PC-3 (cell line): ENCODE results near the gene MAPK6. TPM values are rescaled to one million over a fixed set of nuclear protein-coding genes. Genes with fewer than 3 reads are reported as not detected.

Source experiments
- ATAC-seq: fragments of 200-7000 bp; cut with Tn5 transposase; 2 replicates; pipeline ENCODE4 v1.9.1; 2020; ENCODE audit warnings: mild to moderate bottlenecking, moderate library complexity
- BruUV-seq: library from RNA; stranded (reverse); fragments of 400-500 nt; replicated peaks from 2 replicates; lab custom pipeline; 2021; lab: Mats Ljungman, UMichigan
- CTCF ChIA-PET: fragments of 300-600 bp; sonication (Branson Sonifier 250); formaldehyde crosslinking; loops from one replicate; lab custom pipeline; 2022; ENCODE audit warnings: antibody characterized with exemption; lab: Charles Lee
- POLR2A ChIA-PET: fragments of 300-600 bp; sonication (Branson Sonifier 250); formaldehyde crosslinking; loops from one replicate; lab custom pipeline; 2022; ENCODE audit warnings: antibody characterized with exemption; ENCODE audit not compliant: unreplicated experiment; lab: Charles Lee
- DNase-seq: peaks from one replicate; pipeline ENCODE4 v3.0.0-alpha.2; 2015
- H2AFZ ChIP-seq: fragments of 300-600 bp; sonication (generic); 2 replicates; pipeline ENCODE4 v1.6.0; 2016; ENCODE audit warnings: antibody characterized with exemption, low read length
- H3F3A ChIP-seq: fragments of 300-600 bp; sonication (generic); one replicate; pipeline ENCODE4 v1.6.0; 2017; ENCODE audit warnings: antibody characterized with exemption, low read length, control low read depth, mild to moderate bottlenecking; ENCODE audit not compliant: unreplicated experiment
- H3K27ac ChIP-seq: fragments of 300-600 bp; sonication (generic); 2 replicates; pipeline ENCODE4 v1.5.1; 2016; ENCODE audit warnings: mild to moderate bottlenecking, low read length
- H3K27me3 ChIP-seq: fragments of 300-600 bp; sonication (generic); 2 replicates; pipeline ENCODE4 v1.6.1; 2016; ENCODE audit warnings: low read length, mixed read lengths
- H3K36me3 ChIP-seq: fragments of 300-600 bp; sonication (generic); 2 replicates; pipeline ENCODE4 v1.6.1; 2016; ENCODE audit warnings: low read depth, mixed run types, low read length, mixed read lengths
- H3K4me1 ChIP-seq: fragments of 300-600 bp; sonication (generic); 2 replicates; pipeline ENCODE4 v1.5.1; 2016; ENCODE audit warnings: low read length; ENCODE audit not compliant: insufficient read depth
- H3K4me2 ChIP-seq: fragments of 300-600 bp; sonication (generic); 2 replicates; pipeline ENCODE4 v1.6.0; 2016; ENCODE audit warnings: low read length
- H3K4me3 ChIP-seq: fragments of 300-600 bp; sonication (generic); 2 replicates; pipeline ENCODE4 v1.5.1; 2016; ENCODE audit warnings: mild to moderate bottlenecking, low read length, mixed read lengths
- H3K79me2 ChIP-seq: fragments of 300-600 bp; sonication (generic); 2 replicates; pipeline ENCODE4 v1.6.1; 2017; ENCODE audit warnings: low read length, mixed read lengths
- H3K9ac ChIP-seq: fragments of 300-600 bp; sonication (generic); 2 replicates; pipeline ENCODE4 v1.6.0; 2016; ENCODE audit warnings: mild to moderate bottlenecking, low read length
- H3K9me2 ChIP-seq: fragments of 300-600 bp; sonication (generic); replicated peaks from 2 replicates; pipeline ENCODE4 v1.6.1; 2016; ENCODE audit warnings: mixed run types, low read length, mixed read lengths
- H3K9me3 ChIP-seq: fragments of 300-600 bp; sonication (generic); 2 replicates; pipeline ENCODE4 v1.6.1; 2016; ENCODE audit warnings: low read length, mixed read lengths
- H4K20me1 ChIP-seq: fragments of 300-600 bp; sonication (generic); 2 replicates; pipeline ENCODE4 v1.6.1; 2016; ENCODE audit warnings: low read length, mixed read lengths
- CTCF ChIP-seq: fragments of 300-600 bp; sonication (generic); conservative IDR thresholded peaks from 2 replicates; pipeline ENCODE4 v1.5.1; 2017; ENCODE audit warnings: antibody characterized with exemption, low read depth, mild to moderate bottlenecking, low read length
- EZH2 ChIP-seq: fragments of 300-600 bp; sonication (generic); IDR thresholded peaks from one replicate; pipeline ENCODE4 v1.6.1; 2017; ENCODE audit warnings: antibody characterized with exemption, mild to moderate bottlenecking, low read length; ENCODE audit not compliant: unreplicated experiment
- EZH2phosphoT487 ChIP-seq: fragments of 300-600 bp; sonication (generic); IDR thresholded peaks from 2 replicates; pipeline ENCODE4 v1.6.1; 2018; ENCODE audit warnings: mild to moderate bottlenecking, antibody characterized with exemption, low read length, borderline replicate concordance
- intact Hi-C: fragments of 100-400 bp; cut with micrococcal nuclease; formaldehyde crosslinking; loops from 2 replicates; pipeline ENCODE4 v1.9.0; 2023
- total RNA-seq: library from RNA; depleted of rRNA; stranded (reverse); fragments of >200 nt; gene quantifications from 2 replicates; pipeline ENCODE4 v1.2.3, GENCODE V29; 2014

MAPK6 gene
- total RNA-seq, 1 experiment from 2014 or later, result 22.5 TPM

GRCh38 chr15:52106641-52107040 is 87.6 kb downstream of the MAPK6 start:
- ATAC-seq (no peak), DNase-seq (no peak)
- no peaks in the 10 kb centered on the region for H3K9me2 ChIP-seq
- H3K9ac ChIP-seq, result no peak overlapping the region
- no peaks in the 10 kb centered on the region for H3F3A ChIP-seq
- no peaks in the 10 kb centered on the region for H3K27me3 ChIP-seq
- POLR2A ChIA-PET, result no interaction called here
- no peaks in the 10 kb centered on the region for H4K20me1 ChIP-seq
- no peak overlapping the region for H2AFZ ChIP-seq
- H3K9me3 ChIP-seq, result no peaks in the 10 kb centered on the region
- BruUV-seq, result no TSS peak
- H3K4me2 ChIP-seq, result no peak overlapping the region
- no peak overlapping the region for H3K4me3 ChIP-seq
- H3K27ac ChIP-seq, result no peak overlapping the region
- CTCF ChIA-PET, result no interaction called here
- TF ChIP-seq CTCF, result no peak
- no peak for TF ChIP-seq EZH2
- no peak for TF ChIP-seq EZH2phosphoT487
- intact Hi-C loops, result no loop called here
- peaks cover 23% of the 10 kb centered on the region for H3K4me1 ChIP-seq
- no peaks in the 10 kb centered on the region for H3K36me3 ChIP-seq
- H3K79me2 ChIP-seq, result no peaks in the 10 kb centered on the region

- POLR2A ChIA-PET, result interaction anchor here (0.6 kb wide), 1 partner anchor 107 kb away, joined by 3 read pairs; no protein-coding TSS in a partner anchor
- H3K36me3 ChIP-seq, result no peaks in the 10 kb centered on the region
- peaks cover 21% of the 10 kb centered on the region for H3K4me1 ChIP-seq
- H3K9ac ChIP-seq, result no peak overlapping the region
- TF ChIP-seq EZH2 (no peak), CTCF (no peak), EZH2phosphoT487 (no peak)
- no peaks in the 10 kb centered on the region for H3F3A ChIP-seq
- no peaks in the 10 kb centered on the region for H3K27me3 ChIP-seq
- no TSS peak for BruUV-seq
- H3K27ac ChIP-seq, result no peak overlapping the region
- no peaks in the 10 kb centered on the region for H3K9me2 ChIP-seq
- H3K4me3 ChIP-seq, result no peak overlapping the region
- H4K20me1 ChIP-seq, result no peaks in the 10 kb centered on the region
- H3K4me2 ChIP-seq, result no peak overlapping the region
- intact Hi-C loops, result no loop called here
- DNase-seq (no peak), ATAC-seq (no peak)
- no peaks in the 10 kb centered on the region for H3K9me3 ChIP-seq
- CTCF ChIA-PET, result no interaction called here
- no peaks in the 10 kb centered on the region for H3K79me2 ChIP-seq
- no peak overlapping the region for H2AFZ ChIP-seq
These were observed 88.2 kb downstream of the MAPK6 start for GRCh38 chr15:52107238-52107637.

GRCh38 chr15:52109559-52110451 is 90.8 kb downstream of the MAPK6 start:
- Histone ChIP-seq H3K4me3 (no peak overlapping the region), H3K79me2 (no peaks in the 10 kb centered on the region), H3K4me1 (no peaks in the 10 kb centered on the region), H3K27ac (no peak overlapping the region), H3K27me3 (no peaks in the 10 kb centered on the region), H4K20me1 (no peaks in the 10 kb centered on the region), H3K4me2 (no peak overlapping the region), H3K36me3 (no peaks in the 10 kb centered on the region), H3F3A (no peaks in the 10 kb centered on the region), H3K9ac (no peak overlapping the region), H3K9me2 (no peaks in the 10 kb centered on the region), H2AFZ (no peak overlapping the region), H3K9me3 (no peaks in the 10 kb centered on the region)
- ChIA-PET CTCF (no interaction called here), POLR2A (no interaction called here)
- TF ChIP-seq EZH2phosphoT487 (no peak), CTCF (no peak), EZH2 (no peak)
- DNase-seq (no peak), ATAC-seq (no peak)
- no TSS peak for BruUV-seq
- intact Hi-C loops, result no loop called here
